ENCODE results near the gene CCT7. TPM values are rescaled to one million over a fixed set of nuclear protein-coding genes. Genes with fewer than 3 reads are reported as not detected.

Gene CCT7
- total and polyA plus RNA-seq, 12 donors, result 120 to 581 (median 294) TPM

DNA sequence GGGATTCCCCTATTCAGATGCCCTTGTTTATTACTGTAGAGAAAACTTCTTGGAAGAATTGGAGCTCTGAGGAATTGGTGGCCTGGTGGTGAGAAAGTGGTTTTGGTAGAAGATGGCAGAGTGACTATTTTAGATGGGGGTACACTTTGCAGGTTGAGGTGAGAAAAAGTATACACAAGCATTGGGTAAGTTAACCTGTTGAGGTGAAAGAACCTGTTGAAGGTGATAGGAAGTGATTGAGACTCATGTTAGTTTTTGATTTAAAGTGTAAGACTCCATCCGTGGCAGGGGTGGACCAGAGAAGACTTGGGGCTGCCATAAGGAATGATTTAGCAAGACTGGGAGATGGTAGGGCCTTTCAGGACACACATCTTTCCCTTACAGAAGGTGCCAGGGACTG lies 3.1 kb downstream of the CCT7 start:
- intact Hi-C loops (cut with DNase I), result no loop called here
- Histone ChIP-seq H3K4me3 (no peak overlapping the region), H3K27ac (peak overlapping the region in 1 of 5 donors; percentile 6), H3K4me1 (replicated peaks in 1 of 2) (peaks cover 34 to 58% of the 10 kb centered on the region in 2 donors), H3K27me3 (no peaks in the 10 kb centered on the region), H3K36me3 (replicated peaks in 1 of 2) (peaks cover 0 to 9% of the 10 kb centered on the region in 2 donors), H3K9me3 (replicated peaks in 1 of 3) (no peaks in the 10 kb centered on the region)
- no peak for DNase-seq
- WGBS, 4 donors, result 52 to 67% (median 57%) methylated on average over 1 of the region's 1 CpG
- TF ChIP-seq, protein P1, sequence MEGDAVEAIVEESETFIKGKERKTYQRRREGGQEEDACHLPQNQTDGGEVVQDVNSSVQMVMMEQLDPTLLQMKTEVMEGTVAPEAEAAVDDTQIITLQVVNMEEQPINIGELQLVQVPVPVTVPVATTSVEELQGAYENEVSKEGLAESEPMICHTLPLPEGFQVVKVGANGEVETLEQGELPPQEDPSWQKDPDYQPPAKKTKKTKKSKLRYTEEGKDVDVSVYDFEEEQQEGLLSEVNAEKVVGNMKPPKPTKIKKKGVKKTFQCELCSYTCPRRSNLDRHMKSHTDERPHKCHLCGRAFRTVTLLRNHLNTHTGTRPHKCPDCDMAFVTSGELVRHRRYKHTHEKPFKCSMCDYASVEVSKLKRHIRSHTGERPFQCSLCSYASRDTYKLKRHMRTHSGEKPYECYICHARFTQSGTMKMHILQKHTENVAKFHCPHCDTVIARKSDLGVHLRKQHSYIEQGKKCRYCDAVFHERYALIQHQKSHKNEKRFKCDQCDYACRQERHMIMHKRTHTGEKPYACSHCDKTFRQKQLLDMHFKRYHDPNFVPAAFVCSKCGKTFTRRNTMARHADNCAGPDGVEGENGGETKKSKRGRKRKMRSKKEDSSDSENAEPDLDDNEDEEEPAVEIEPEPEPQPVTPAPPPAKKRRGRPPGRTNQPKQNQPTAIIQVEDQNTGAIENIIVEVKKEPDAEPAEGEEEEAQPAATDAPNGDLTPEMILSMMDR (IDR thresholded peaks at IDR 0.05), result no peak
- TF ChIP-seq POLR2A (IDR thresholded peaks at IDR 0.05), result no peak

DNA sequence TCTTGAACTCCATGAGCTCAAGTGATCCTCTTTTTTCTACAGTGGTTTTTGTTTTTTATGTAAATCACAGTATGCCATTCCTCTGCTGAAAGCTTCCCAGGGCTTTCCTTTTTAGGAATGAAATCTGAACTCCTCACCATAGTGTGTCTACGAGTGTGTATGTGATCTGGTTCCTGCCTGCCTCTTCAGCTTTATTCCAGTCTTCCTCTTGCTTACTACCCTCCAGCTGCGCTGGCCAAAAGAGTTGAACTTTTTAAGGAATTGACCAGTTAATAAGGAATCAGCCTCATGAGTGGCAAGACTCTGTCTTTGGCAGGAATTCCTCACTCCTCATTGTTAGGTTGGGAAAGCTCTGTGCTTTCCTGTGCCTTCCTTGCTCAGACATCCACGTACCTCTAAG lies 4.0 kb downstream of the CCT7 start:
- DNase-seq, result no peak
- Histone ChIP-seq H3K4me1 (replicated peaks in 1 of 2) (peaks cover 30 to 53% of the 10 kb centered on the region in 2 donors), H3K4me3 (no peak overlapping the region), H3K36me3 (replicated peaks in 1 of 2) (peaks cover 0 to 17% of the 10 kb centered on the region in 2 donors), H3K27ac (peak overlapping the region in 1 of 5 donors; percentile 37), H3K27me3 (no peaks in the 10 kb centered on the region), H3K9me3 (replicated peaks in 1 of 3) (no peaks in the 10 kb centered on the region)
- no peak for TF ChIP-seq POLR2A (IDR thresholded peaks at IDR 0.05)
- TF ChIP-seq, protein P1 (IDR thresholded peaks at IDR 0.05), result no peak
- intact Hi-C loops (cut with DNase I), result no loop called here
- WGBS, 4 donors, result 79 to 83% (median 81%) methylated on average over 3 of the region's 3 CpGs

DNA sequence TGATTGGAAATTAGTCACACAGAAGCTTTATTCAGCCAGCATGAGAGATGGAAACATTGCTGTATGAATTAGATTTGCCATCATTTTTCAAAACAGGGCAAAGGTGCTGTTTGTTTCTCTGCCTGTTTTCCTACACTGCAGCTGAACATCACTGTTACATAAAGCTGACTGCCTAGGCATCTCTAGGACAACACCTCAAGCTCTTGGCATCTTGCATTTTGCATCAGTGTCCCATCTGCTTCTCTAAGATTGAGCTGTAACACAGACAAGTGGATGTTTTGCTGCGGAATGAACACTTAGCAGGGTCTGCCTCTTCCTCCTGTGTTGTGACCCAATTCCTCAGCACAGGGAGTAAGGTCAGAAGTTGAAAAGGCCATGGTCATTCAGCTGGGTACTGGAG lies 4.9 kb downstream of the CCT7 start:
- Histone ChIP-seq H3K36me3 (replicated peaks in 1 of 2) (peaks cover 0 to 26% of the 10 kb centered on the region in 2 donors), H3K27me3 (no peaks in the 10 kb centered on the region), H3K4me1 (replicated peaks in 1 of 2) (peaks cover 35 to 62% of the 10 kb centered on the region in 2 donors), H3K9me3 (replicated peaks in 1 of 3) (no peaks in the 10 kb centered on the region), H3K4me3 (no peak overlapping the region), H3K27ac (peak overlapping the region in 2 of 5 donors; percentile 18 to 37)
- no peak for DNase-seq
- intact Hi-C loops (cut with DNase I), result no loop called here
- TF ChIP-seq, protein P1 (IDR thresholded peaks at IDR 0.05), result no peak
- TF ChIP-seq POLR2A (IDR thresholded peaks at IDR 0.05), result no peak
- 22 to 46% (median 35%) methylated on average over 1 of the region's 1 CpG for WGBS, 4 donors

DNA sequence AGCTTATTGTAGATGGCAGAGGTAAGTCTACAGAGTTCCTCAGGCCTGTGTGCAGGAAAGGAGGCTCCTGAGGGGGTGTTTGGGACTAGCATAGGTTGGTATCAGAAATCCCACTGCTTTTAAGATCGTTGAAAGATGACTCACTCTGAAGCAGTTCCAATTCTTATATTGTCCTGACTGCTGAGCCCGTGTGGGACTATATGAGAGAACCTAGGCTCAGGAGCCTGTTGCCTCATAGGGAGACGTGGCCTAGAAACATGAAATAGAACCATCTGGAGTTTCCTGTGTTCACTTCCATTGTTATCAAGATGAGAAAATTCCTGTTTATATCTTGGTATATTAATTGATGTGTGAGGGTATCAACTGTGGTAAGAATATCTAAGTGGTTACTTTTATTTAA lies 5.7 kb downstream of the CCT7 start:
- Histone ChIP-seq H3K9me3 (replicated peaks in 1 of 3) (no peaks in the 10 kb centered on the region), H3K27ac (peak overlapping the region in 2 of 5 donors; percentile 18 to 37), H3K36me3 (replicated peaks in 1 of 2) (peaks cover 0 to 34% of the 10 kb centered on the region in 2 donors), H3K27me3 (no peaks in the 10 kb centered on the region), H3K4me3 (no peak overlapping the region), H3K4me1 (replicated peaks in 1 of 2) (peaks cover 41 to 70% of the 10 kb centered on the region in 2 donors)
- peak in 2 of 7 donors; percentile 45 to 46 for DNase-seq
- intact Hi-C loops (cut with DNase I), result no loop called here
- WGBS, 4 donors, result 27 to 50% (median 37%) methylated on average over 3 of the region's 3 CpGs
- no peak for TF ChIP-seq POLR2A (IDR thresholded peaks at IDR 0.05)
- TF ChIP-seq, protein P1 (IDR thresholded peaks at IDR 0.05), result no peak

Data from adrenal gland (tissue), 12 donors.